SK-N-SH treated with all-trans-retinoic acid at 6 μM for 48 hours (cell line): ENCODE measurements around the gene BTBD19.

Experiments
- CSRNP3 ChIP-seq: fragments of 250-450 bp; sonication (Bioruptor Pico); IDR thresholded peaks from 2 replicates; pipeline ENCODE4 v1.5.1; 2021; ENCODE audit warnings: mild to moderate bottlenecking, moderate library complexity
- ZFP30 ChIP-seq: fragments of 450-650 bp; formaldehyde crosslinking; IDR thresholded peaks from 2 replicates; pipeline ENCODE4 v1.5.0; 2022; ENCODE audit warnings: mild to moderate bottlenecking, moderate library complexity

DNA sequence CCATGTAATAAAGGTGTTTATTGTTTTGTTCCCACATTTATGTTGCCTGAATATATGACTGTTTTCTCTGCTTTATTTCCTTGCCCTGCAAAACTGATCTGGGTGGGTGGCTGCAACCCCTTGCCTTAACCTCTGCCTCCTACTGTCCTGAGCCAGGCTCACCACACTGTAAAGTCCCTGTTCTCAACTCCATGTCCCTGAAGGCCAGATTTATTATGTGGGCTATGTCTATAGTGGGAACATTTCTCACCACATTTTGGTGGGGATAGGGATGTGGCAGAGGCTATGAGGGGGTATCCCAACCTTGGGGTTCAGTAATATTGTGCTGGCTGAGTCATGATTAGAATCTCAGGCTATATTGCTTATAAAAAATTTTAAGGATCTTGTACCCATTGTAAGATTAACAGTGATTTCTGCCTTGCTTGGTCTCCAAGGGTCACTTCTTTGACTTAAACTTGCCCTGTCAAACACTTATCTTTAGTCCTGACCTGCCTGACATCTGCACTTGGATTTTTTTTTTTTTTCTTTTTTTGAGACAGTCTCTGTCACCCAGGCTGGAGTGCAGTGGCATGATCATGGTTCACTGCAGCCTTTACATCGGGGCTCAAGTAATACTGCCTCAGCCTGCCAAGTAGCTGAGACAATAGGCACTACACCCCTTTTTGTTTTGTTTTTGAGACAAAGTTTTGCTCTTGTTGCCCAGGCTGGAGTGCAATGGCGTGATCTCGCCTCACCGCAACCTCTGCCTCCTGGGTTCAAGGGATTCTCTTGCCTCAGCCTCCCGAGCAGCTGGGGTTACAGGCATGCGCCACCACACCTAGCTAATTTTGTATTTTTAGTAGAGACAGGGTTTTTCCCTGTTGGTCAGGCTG is 29.4 kb upstream of the BTBD19 start:
- no peak for TF ChIP-seq ZFP30 (CRISPR knock-in tag)
- TF ChIP-seq CSRNP3 (CRISPR knock-in tag) = no peak
